SK-N-SH treated with all-trans-retinoic acid at 6 μM for 48 hours (cell line): Measurements from ENCODE around the gene TPK1.

Experiments
- ATAC-seq: fragments of 200-7000 bp; cut with Tn5 transposase; 3 replicates; pipeline ENCODE4 v1.9.1; 2020; ENCODE audit warnings: mild to moderate bottlenecking, moderate library complexity
- BACH2 ChIP-seq: fragments of 250-450 bp; sonication (Bioruptor Pico); IDR thresholded peaks from 2 replicates; pipeline ENCODE4 v1.9.0; 2021; ENCODE audit warnings: mild to moderate bottlenecking, borderline replicate concordance
- CSDC2 ChIP-seq: fragments of 250-450 bp; sonication (Bioruptor Pico); IDR thresholded peaks from 2 replicates; pipeline ENCODE4 v1.5.0; 2020; ENCODE audit warnings: mild to moderate bottlenecking, moderate library complexity
- ESRRG ChIP-seq: fragments of 250-450 bp; sonication (Bioruptor Pico); IDR thresholded peaks from 2 replicates; pipeline ENCODE4 v1.6.1; 2021; ENCODE audit warnings: mild to moderate bottlenecking
- GLIS3 ChIP-seq: fragments of 250-450 bp; sonication (Bioruptor Pico); IDR thresholded peaks from 2 replicates; pipeline ENCODE4 v1.5.0; 2020; ENCODE audit warnings: mild to moderate bottlenecking, moderate library complexity
- ISL1 ChIP-seq: fragments of 250-450 bp; sonication (Bioruptor Pico); IDR thresholded peaks from 2 replicates; pipeline ENCODE4 v2.1.2; 2022; ENCODE audit warnings: mild to moderate bottlenecking, moderate library complexity
- OSR1 ChIP-seq: fragments of 250-450 bp; sonication (Bioruptor Pico); IDR thresholded peaks from 2 replicates; pipeline ENCODE4 v1.8.0; 2022; ENCODE audit warnings: moderate library complexity, mild to moderate bottlenecking, inconsistent platforms
- PPARA ChIP-seq: fragments of 250-450 bp; sonication (Bioruptor Pico); IDR thresholded peaks from 2 replicates; pipeline ENCODE4 v1.5.0; 2020; ENCODE audit warnings: mild to moderate bottlenecking, borderline replicate concordance
- RARB ChIP-seq: fragments of 250-450 bp; sonication (Bioruptor Pico); IDR thresholded peaks from 2 replicates; pipeline ENCODE4 v1.8.0; 2021; ENCODE audit warnings: mild to moderate bottlenecking, moderate library complexity
- SNAI2 ChIP-seq: fragments of 250-450 bp; sonication (Bioruptor Pico); IDR thresholded peaks from 2 replicates; pipeline ENCODE4 v1.5.0; 2020; ENCODE audit warnings: mild to moderate bottlenecking, moderate library complexity
- TCF4 ChIP-seq: fragments of 250-450 bp; sonication (Bioruptor Pico); IDR thresholded peaks from 2 replicates; pipeline ENCODE4 v1.8.0; 2021; ENCODE audit warnings: mild to moderate bottlenecking, moderate library complexity, borderline replicate concordance
- TOX ChIP-seq: fragments of 250-450 bp; sonication (Bioruptor Pico); IDR thresholded peaks from 2 replicates; pipeline ENCODE4 v1.8.0; 2021; ENCODE audit warnings: mild to moderate bottlenecking, moderate library complexity, borderline replicate concordance
- ZC3H10 ChIP-seq: fragments of 250-450 bp; sonication (Bioruptor Pico); IDR thresholded peaks from 2 replicates; pipeline ENCODE4 v1.5.1; 2021; ENCODE audit warnings: mild to moderate bottlenecking, moderate library complexity
- ZFP3 ChIP-seq: fragments of 250-450 bp; sonication (Bioruptor Pico); IDR thresholded peaks from 2 replicates; pipeline ENCODE4 v1.5.0; 2020; ENCODE audit warnings: mild to moderate bottlenecking, moderate library complexity
- ZNF70 ChIP-seq: fragments of 450-650 bp; formaldehyde crosslinking; IDR thresholded peaks from 2 replicates; pipeline ENCODE4 v1.5.0; 2020; ENCODE audit warnings: mild to moderate bottlenecking, moderate library complexity
- ZNF8 ChIP-seq: fragments of 450-650 bp; formaldehyde crosslinking; IDR thresholded peaks from 2 replicates; pipeline ENCODE4 v1.5.0; 2020; ENCODE audit warnings: mild to moderate bottlenecking, moderate library complexity
- TF ChIP-seq, protein P1 (sequence below): fragments of 250-450 bp; sonication (Bioruptor Pico); IDR thresholded peaks from 2 replicates; pipeline ENCODE4 v1.8.0; 2020; ENCODE audit warnings: mild to moderate bottlenecking, moderate library complexity, borderline replicate concordance
- TF ChIP-seq, protein P2 (sequence below): fragments of 250-450 bp; sonication (Bioruptor Pico); IDR thresholded peaks from 2 replicates; pipeline ENCODE4 v1.5.1; 2020; ENCODE audit warnings: low read depth, mild to moderate bottlenecking, moderate library complexity
- TF ChIP-seq, protein P3 (sequence below): fragments of 250-450 bp; sonication (Bioruptor Pico); IDR thresholded peaks from 2 replicates; pipeline ENCODE4 v1.5.1; 2021; ENCODE audit warnings: mild to moderate bottlenecking, moderate library complexity
- TF ChIP-seq, protein P4 (sequence below): fragments of 250-450 bp; sonication (Bioruptor Pico); IDR thresholded peaks from 2 replicates; pipeline ENCODE4 v1.5.0; 2020; ENCODE audit warnings: mild to moderate bottlenecking, moderate library complexity
- TF ChIP-seq, protein P5 (sequence below): fragments of 250-450 bp; sonication (Bioruptor Pico); IDR thresholded peaks from 2 replicates; pipeline ENCODE4 v1.8.0; 2021; ENCODE audit warnings: low read depth, mild to moderate bottlenecking, moderate library complexity, borderline replicate concordance

Gene TPK1

DNA sequence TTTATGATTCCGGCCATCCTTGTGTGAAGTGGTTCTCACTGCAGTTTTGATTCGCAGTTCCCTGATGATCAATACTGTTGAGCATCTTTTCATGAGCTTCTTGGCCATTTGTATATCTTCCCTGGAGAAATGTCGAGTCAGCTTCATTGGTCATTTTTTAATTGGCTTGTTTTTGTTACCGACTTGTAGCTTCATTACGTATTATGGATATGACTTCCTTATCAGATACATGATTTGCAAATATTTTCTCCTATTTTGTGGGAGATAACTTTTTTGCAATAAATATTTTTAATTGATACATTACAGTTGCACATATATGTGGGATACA, 27.4 kb upstream of the TPK1 start:
- TF ChIP-seq, protein P1, sequence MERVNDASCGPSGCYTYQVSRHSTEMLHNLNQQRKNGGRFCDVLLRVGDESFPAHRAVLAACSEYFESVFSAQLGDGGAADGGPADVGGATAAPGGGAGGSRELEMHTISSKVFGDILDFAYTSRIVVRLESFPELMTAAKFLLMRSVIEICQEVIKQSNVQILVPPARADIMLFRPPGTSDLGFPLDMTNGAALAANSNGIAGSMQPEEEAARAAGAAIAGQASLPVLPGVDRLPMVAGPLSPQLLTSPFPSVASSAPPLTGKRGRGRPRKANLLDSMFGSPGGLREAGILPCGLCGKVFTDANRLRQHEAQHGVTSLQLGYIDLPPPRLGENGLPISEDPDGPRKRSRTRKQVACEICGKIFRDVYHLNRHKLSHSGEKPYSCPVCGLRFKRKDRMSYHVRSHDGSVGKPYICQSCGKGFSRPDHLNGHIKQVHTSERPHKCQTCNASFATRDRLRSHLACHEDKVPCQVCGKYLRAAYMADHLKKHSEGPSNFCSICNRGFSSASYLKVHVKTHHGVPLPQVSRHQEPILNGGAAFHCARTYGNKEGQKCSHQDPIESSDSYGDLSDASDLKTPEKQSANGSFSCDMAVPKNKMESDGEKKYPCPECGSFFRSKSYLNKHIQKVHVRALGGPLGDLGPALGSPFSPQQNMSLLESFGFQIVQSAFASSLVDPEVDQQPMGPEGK (CRISPR knock-in tag): no peak
- no peak for ATAC-seq

DNA sequence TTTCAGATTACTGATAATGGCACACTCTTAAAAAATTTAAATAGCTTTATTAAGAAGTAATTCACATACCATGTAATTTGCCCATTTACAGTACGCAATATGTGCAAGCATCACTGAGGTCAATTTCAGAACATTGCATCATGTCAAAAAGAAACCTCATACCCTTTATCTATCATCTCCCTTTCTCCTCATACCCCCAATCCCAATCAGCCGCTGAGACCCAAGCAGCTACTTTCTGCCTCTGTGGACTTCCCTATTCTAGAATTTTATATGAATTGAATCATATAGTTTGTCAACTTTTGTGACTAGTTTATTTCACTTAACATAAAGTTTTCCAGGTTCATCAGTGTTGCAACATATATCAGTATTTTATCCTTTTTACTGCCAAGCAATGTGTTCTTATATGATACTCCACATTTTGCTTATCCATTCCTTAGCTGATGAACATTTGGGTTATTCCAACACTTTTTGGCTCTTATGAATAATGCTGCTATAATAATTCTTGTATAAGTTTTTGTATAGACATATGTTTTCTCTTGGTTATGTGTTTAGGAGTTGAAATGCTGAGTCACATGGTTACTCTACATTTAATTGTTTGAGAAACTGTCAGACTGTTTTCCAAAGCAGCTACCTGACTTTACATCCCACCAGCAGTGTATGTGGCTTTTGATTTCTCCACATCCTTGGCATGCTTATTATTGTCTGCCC, 26.9 kb upstream of the TPK1 start:
- ATAC-seq: no peak
- TF ChIP-seq ISL1 (no peak), ZC3H10 (CRISPR knock-in tag) (no peak), BACH2 (CRISPR knock-in tag) (no peak), TOX (CRISPR knock-in tag) (no peak), ZFP3 (CRISPR knock-in tag) (no peak), RARB (CRISPR knock-in tag) (no peak)
- TF ChIP-seq, protein P2, sequence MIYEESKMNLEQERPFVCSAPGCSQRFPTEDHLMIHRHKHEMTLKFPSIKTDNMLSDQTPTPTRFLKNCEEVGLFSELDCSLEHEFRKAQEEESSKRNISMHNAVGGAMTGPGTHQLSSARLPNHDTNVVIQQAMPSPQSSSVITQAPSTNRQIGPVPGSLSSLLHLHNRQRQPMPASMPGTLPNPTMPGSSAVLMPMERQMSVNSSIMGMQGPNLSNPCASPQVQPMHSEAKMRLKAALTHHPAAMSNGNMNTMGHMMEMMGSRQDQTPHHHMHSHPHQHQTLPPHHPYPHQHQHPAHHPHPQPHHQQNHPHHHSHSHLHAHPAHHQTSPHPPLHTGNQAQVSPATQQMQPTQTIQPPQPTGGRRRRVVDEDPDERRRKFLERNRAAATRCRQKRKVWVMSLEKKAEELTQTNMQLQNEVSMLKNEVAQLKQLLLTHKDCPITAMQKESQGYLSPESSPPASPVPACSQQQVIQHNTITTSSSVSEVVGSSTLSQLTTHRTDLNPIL (CRISPR knock-in tag): no peak
- TF ChIP-seq, all 23 proteins: peak for 0

DNA sequence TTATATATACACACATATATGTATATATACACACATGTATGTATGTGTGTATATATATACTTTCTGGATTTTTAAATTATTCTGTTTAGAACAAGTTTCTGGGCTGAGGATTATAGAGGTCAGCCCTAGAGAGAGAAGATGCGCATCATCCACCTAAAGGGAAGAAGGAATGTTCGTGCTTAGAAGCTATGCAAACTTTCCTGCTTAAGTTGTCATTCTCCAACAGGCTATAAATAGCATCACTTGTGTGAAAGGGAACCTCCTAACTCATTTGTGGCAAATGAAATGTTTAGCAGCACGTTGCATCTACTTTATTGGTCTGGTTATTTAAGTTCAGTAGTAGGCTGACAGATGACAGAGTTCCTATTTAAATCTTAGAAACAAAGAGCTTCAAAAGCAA, 23.9 kb upstream of the TPK1 start:
- no peak for ATAC-seq
- TF ChIP-seq RARB (CRISPR knock-in tag) (no peak), TOX (CRISPR knock-in tag) (no peak), SNAI2 (no peak), ZNF70 (no peak), CSDC2 (CRISPR knock-in tag) (no peak), BACH2 (CRISPR knock-in tag) (no peak), ZC3H10 (CRISPR knock-in tag) (no peak), ESRRG (CRISPR knock-in tag) (no peak), ISL1 (no peak), PPARA (CRISPR knock-in tag) (no peak)
- TF ChIP-seq, protein P2 (CRISPR knock-in tag): no peak
- TF ChIP-seq, protein P3, sequence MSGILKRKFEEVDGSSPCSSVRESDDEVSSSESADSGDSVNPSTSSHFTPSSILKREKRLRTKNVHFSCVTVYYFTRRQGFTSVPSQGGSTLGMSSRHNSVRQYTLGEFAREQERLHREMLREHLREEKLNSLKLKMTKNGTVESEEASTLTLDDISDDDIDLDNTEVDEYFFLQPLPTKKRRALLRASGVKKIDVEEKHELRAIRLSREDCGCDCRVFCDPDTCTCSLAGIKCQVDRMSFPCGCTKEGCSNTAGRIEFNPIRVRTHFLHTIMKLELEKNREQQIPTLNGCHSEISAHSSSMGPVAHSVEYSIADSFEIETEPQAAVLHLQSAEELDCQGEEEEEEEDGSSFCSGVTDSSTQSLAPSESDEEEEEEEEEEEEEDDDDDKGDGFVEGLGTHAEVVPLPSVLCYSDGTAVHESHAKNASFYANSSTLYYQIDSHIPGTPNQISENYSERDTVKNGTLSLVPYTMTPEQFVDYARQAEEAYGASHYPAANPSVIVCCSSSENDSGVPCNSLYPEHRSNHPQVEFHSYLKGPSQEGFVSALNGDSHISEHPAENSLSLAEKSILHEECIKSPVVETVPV (CRISPR knock-in tag): no peak
- TF ChIP-seq, protein P4, sequence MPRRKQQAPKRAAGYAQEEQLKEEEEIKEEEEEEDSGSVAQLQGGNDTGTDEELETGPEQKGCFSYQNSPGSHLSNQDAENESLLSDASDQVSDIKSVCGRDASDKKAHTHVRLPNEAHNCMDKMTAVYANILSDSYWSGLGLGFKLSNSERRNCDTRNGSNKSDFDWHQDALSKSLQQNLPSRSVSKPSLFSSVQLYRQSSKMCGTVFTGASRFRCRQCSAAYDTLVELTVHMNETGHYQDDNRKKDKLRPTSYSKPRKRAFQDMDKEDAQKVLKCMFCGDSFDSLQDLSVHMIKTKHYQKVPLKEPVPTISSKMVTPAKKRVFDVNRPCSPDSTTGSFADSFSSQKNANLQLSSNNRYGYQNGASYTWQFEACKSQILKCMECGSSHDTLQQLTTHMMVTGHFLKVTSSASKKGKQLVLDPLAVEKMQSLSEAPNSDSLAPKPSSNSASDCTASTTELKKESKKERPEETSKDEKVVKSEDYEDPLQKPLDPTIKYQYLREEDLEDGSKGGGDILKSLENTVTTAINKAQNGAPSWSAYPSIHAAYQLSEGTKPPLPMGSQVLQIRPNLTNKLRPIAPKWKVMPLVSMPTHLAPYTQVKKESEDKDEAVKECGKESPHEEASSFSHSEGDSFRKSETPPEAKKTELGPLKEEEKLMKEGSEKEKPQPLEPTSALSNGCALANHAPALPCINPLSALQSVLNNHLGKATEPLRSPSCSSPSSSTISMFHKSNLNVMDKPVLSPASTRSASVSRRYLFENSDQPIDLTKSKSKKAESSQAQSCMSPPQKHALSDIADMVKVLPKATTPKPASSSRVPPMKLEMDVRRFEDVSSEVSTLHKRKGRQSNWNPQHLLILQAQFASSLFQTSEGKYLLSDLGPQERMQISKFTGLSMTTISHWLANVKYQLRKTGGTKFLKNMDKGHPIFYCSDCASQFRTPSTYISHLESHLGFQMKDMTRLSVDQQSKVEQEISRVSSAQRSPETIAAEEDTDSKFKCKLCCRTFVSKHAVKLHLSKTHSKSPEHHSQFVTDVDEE (CRISPR knock-in tag): no peak
- TF ChIP-seq, protein P5, sequence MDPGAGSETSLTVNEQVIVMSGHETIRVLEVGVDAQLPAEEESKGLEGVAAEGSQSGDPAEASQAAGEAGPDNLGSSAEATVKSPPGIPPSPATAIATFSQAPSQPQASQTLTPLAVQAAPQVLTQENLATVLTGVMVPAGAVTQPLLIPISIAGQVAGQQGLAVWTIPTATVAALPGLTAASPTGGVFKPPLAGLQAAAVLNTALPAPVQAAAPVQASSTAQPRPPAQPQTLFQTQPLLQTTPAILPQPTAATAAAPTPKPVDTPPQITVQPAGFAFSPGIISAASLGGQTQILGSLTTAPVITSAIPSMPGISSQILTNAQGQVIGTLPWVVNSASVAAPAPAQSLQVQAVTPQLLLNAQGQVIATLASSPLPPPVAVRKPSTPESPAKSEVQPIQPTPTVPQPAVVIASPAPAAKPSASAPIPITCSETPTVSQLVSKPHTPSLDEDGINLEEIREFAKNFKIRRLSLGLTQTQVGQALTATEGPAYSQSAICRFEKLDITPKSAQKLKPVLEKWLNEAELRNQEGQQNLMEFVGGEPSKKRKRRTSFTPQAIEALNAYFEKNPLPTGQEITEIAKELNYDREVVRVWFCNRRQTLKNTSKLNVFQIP (CRISPR knock-in tag): no peak
- TF ChIP-seq, all 23 proteins: peak for 0

DNA sequence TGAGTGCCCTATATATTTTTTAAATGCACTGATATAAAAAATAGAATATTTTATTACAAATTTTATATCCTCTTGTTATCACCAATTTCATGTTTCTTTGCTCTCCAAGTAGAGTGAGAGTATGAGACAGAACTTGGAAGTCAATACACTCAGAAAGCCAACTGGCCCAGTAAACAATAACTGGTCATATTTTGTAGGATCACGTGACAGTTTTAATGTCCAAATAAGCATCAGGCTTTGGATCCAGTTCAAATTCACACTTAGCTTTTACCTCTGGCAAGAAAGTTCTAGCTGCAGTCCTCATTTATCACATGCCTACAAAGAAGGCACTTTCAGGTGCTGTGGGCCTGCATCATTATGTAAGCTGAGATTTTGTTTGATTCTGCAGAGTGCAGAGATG, 21.6 kb upstream of the TPK1 start:
- TF ChIP-seq PPARA (CRISPR knock-in tag) (no peak), SNAI2 (no peak), TOX (CRISPR knock-in tag) (no peak), ZNF8 (CRISPR knock-in tag) (no peak), RARB (CRISPR knock-in tag) (no peak), ESRRG (CRISPR knock-in tag) (no peak), TCF4 (CRISPR knock-in tag) (no peak), GLIS3 (CRISPR knock-in tag) (no peak), ZFP3 (CRISPR knock-in tag) (no peak), BACH2 (CRISPR knock-in tag) (no peak), OSR1 (CRISPR knock-in tag) (no peak), ZC3H10 (CRISPR knock-in tag) (no peak)
- TF ChIP-seq, protein P2 (CRISPR knock-in tag): no peak
- TF ChIP-seq, all 23 proteins: peak for 0
- ATAC-seq: no peak
